Fibroblast of villous mesenchyme (primary cell): ENCODE measurements around the gene PLEKHA7. TPM values are rescaled to one million over a fixed set of nuclear protein-coding genes. Genes with fewer than 3 reads are reported as not detected.

Experiments
- DNase-seq: peaks from one replicate; pipeline ENCODE4 v3.0.0-alpha.2; 2010; ENCODE audit warnings: low read depth
- H3K4me3 ChIP-seq: 2 replicates; pipeline ENCODE4 v1.5.1; 2011; ENCODE audit warnings: low read depth, mild to moderate bottlenecking, low read length
- total RNA-seq: library from RNA; depleted of rRNA; stranded (reverse); fragments of >200 nt; gene quantifications from 2 replicates; pipeline ENCODE4 v1.2.3, GENCODE V29; 2012
- TF ChIP-seq, protein P1 (sequence below): IDR thresholded peaks from 2 replicates; pipeline ENCODE4 v1.5.1; 2012; ENCODE audit warnings: low read depth, mild to moderate bottlenecking, low read length; ENCODE audit not compliant: insufficient read depth

PLEKHA7 gene
- total RNA-seq, 1 donor: 0.86 TPM

DNA sequence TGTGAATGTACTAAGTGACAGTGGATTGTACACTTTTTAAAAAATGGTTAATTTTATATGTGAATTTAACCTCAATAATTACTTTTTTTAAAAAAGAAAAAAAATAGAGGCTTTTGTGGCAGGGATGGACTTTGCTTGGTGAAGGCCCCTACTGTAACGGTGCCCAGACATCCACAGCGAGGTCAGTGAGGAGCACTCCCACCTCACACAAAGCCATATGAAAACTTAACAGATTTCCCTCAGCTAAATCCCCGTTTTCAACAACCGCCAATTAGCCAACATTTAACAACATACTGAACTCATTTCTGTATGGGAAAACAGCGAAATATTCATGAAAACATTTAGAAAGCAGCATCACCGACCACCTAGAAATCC, 276.4 kb downstream of the PLEKHA7 start:
- TF ChIP-seq, protein P1, sequence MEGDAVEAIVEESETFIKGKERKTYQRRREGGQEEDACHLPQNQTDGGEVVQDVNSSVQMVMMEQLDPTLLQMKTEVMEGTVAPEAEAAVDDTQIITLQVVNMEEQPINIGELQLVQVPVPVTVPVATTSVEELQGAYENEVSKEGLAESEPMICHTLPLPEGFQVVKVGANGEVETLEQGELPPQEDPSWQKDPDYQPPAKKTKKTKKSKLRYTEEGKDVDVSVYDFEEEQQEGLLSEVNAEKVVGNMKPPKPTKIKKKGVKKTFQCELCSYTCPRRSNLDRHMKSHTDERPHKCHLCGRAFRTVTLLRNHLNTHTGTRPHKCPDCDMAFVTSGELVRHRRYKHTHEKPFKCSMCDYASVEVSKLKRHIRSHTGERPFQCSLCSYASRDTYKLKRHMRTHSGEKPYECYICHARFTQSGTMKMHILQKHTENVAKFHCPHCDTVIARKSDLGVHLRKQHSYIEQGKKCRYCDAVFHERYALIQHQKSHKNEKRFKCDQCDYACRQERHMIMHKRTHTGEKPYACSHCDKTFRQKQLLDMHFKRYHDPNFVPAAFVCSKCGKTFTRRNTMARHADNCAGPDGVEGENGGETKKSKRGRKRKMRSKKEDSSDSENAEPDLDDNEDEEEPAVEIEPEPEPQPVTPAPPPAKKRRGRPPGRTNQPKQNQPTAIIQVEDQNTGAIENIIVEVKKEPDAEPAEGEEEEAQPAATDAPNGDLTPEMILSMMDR: no peak
- H3K4me3 ChIP-seq: peak overlapping the region; percentile 70
- DNase-seq: no peak

Other genes starting within 250 kb of the PLEKHA7 start
- gene RPS13, start 63.3 kb upstream of the PLEKHA7 start, total RNA-seq: 669 and 735 TPM in 2 replicates
- gene PIK3C2A, start 193.6 kb upstream of the PLEKHA7 start, total RNA-seq: 63.1 and 73.4 TPM in 2 replicates